Measurements from ENCODE around the gene EDIL3. TPM values are rescaled to one million over a fixed set of nuclear protein-coding genes. Genes with fewer than 3 reads are reported as not detected.

Gene EDIL3
- total RNA-seq, 2 experiments from 2014 or later = not detected

DNA sequence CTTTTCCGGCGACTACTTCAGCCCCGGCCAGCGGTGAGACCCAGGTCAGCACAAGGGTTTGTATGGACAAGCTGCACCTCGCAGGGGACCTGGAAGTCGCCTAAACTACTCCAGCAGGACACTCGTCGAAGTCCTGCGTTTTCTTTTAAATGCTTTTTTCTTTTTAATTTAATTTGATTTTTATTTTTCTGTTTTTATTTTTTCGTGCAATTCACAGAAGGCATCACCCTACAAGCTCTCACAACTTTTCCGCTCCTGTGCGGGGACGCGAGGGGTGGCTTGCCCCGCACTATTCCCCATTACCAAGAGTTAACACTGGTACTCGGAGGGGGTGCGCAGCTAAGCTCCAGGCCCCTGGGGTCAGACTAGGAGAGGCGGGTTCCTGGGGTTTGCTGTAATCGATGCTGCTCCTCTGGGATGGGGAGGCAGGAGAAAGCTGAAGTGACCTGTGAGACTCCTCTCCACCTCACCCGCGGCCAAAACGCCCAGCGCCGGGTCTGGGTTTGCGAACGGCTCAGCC is 1.3 kb downstream of the EDIL3 start:
- Histone ChIP-seq H3K4me3 (ENCODE audit: low read length) (no peak overlapping the region), H3K9me3 (ENCODE audit: control insufficient read depth in 1 of 2, insufficient read depth in 1 of 2, low read length in 2 of 2) (peaks cover 0 to 23% of the 10 kb centered on the region in 2 experiments), H3K36me3 (ENCODE audit: insufficient read depth, low read length) (no peaks in the 10 kb centered on the region), H3K27me3 (ENCODE audit: control insufficient read depth in 1 of 2, insufficient read depth in 2 of 2, low read length in 2 of 2) (peaks cover 21 to 40% of the 10 kb centered on the region in 2 experiments), H3K4me1 (ENCODE audit: insufficient read depth, low read length) (no peaks in the 10 kb centered on the region), H3K27ac (ENCODE audit: low read depth in 1 of 2, low read length in 2 of 2) (no peak overlapping the region)
- intact Hi-C loops (cut with DNase I, micrococcal nuclease) = no loop called here
- no peak overlapping the region for H3K4me3 Mint-ChIP-seq
- no peak for TF ChIP-seq CTCF (IDR thresholded peaks at IDR 0.05)
- ChIA-PET CTCF (no interaction called here), POLR2A (no interaction called here)
- no peaks in the 10 kb centered on the region for H3K9me3 Mint-ChIP-seq
- no peak overlapping the region for H3K27ac Mint-ChIP-seq
- peaks cover 49% of the 10 kb centered on the region for H3K27me3 Mint-ChIP-seq
- ATAC-seq (ENCODE audit: poor library complexity) (no peak), DNase-seq (no peak)
- H3K36me3 Mint-ChIP-seq (ENCODE audit: low read depth) = no peaks in the 10 kb centered on the region
- no peaks in the 10 kb centered on the region for H3K4me1 Mint-ChIP-seq (ENCODE audit: low read depth)

- peaks cover 21 to 40% of the 10 kb centered on the region in 2 experiments for H3K27me3 ChIP-seq (ENCODE audit: control insufficient read depth in 1 of 2, insufficient read depth in 2 of 2, low read length in 2 of 2)
- H3K27ac Mint-ChIP-seq = no peak overlapping the region
- H3K4me1 Mint-ChIP-seq (ENCODE audit: low read depth) = no peaks in the 10 kb centered on the region
- peaks cover 0 to 23% of the 10 kb centered on the region in 2 experiments for H3K9me3 ChIP-seq (ENCODE audit: control insufficient read depth in 1 of 2, insufficient read depth in 1 of 2, low read length in 2 of 2)
- no peak overlapping the region for H3K4me3 ChIP-seq (ENCODE audit: low read length)
- POLR2A ChIA-PET = no interaction called here
- no peaks in the 10 kb centered on the region for H3K36me3 Mint-ChIP-seq (ENCODE audit: low read depth)
- peaks cover 49% of the 10 kb centered on the region for H3K27me3 Mint-ChIP-seq
- DNase-seq (no peak), ATAC-seq (ENCODE audit: poor library complexity) (no peak)
- no peaks in the 10 kb centered on the region for H3K36me3 ChIP-seq (ENCODE audit: insufficient read depth, low read length)
- no peaks in the 10 kb centered on the region for H3K9me3 Mint-ChIP-seq
- CTCF ChIA-PET = no interaction called here
- TF ChIP-seq CTCF (IDR thresholded peaks at IDR 0.05) = no peak
- H3K4me1 ChIP-seq (ENCODE audit: insufficient read depth, low read length) = no peaks in the 10 kb centered on the region
- no peak overlapping the region for H3K27ac ChIP-seq (ENCODE audit: low read depth in 1 of 2, low read length in 2 of 2)
- no peak overlapping the region for H3K4me3 Mint-ChIP-seq
- intact Hi-C loops (cut with DNase I, micrococcal nuclease) = no loop called here
Measured at GRCh38 chr5:84382363-84383295, 2.1 kb downstream of the EDIL3 start.

- H3K36me3 ChIP-seq (ENCODE audit: insufficient read depth, low read length) = no peaks in the 10 kb centered on the region
- H3K4me1 Mint-ChIP-seq (ENCODE audit: low read depth) = no peaks in the 10 kb centered on the region
- no peak overlapping the region for H3K4me3 ChIP-seq (ENCODE audit: low read length)
- no peak overlapping the region for H3K27ac ChIP-seq (ENCODE audit: low read depth in 1 of 2, low read length in 2 of 2)
- no peak overlapping the region for H3K4me3 Mint-ChIP-seq
- no peaks in the 10 kb centered on the region for H3K4me1 ChIP-seq (ENCODE audit: insufficient read depth, low read length)
- H3K27me3 Mint-ChIP-seq = peaks cover 45% of the 10 kb centered on the region
- no peaks in the 10 kb centered on the region for H3K36me3 Mint-ChIP-seq (ENCODE audit: low read depth)
- no peak for ATAC-seq (ENCODE audit: poor library complexity)
- CTCF ChIA-PET = no interaction called here
- H3K9me3 Mint-ChIP-seq = no peaks in the 10 kb centered on the region
- H3K27ac Mint-ChIP-seq = no peak overlapping the region
- H3K27me3 ChIP-seq (ENCODE audit: control insufficient read depth in 1 of 2, insufficient read depth in 2 of 2, low read length in 2 of 2) = peaks cover 21 to 40% of the 10 kb centered on the region in 2 experiments
- TF ChIP-seq CTCF (IDR thresholded peaks at IDR 0.05) = no peak
- POLR2A ChIA-PET = no interaction called here
- H3K9me3 ChIP-seq (ENCODE audit: control insufficient read depth in 1 of 2, insufficient read depth in 1 of 2, low read length in 2 of 2) = peaks cover 0 to 27% of the 10 kb centered on the region in 2 experiments
- DNase-seq = no peak
- intact Hi-C loops (cut with DNase I, micrococcal nuclease) = no loop called here
Measured at GRCh38 chr5:84381502-84382362, 2.9 kb downstream of the EDIL3 start.

Data from CD4-positive, alpha-beta T cell (primary cell).